HG03097 (cell line): ENCODE data around the gene CEP170.

Source experiments
- ATAC-seq: cut with Tn5 transposase; IDR thresholded peaks from one replicate; pipeline ENCODE4 v1.9.1; 2021; ENCODE audit not compliant: unreplicated experiment, low FRiP score

The CEP170 gene

GRCh38 chr1:243268751-243269460, 13.8 kb upstream of the CEP170 start:
- ATAC-seq: no peak

- no peak for ATAC-seq
Observed at GRCh38 chr1:243267914-243268653, 13.0 kb upstream of the CEP170 start.

GRCh38 chr1:243267471-243267880, 12.4 kb upstream of the CEP170 start:
- ATAC-seq: no peak

GRCh38 chr1:243266231-243266630, 11.2 kb upstream of the CEP170 start:
- ATAC-seq: no peak

GRCh38 chr1:243264717-243265116, 9.6 kb upstream of the CEP170 start:
- ATAC-seq: no peak

GRCh38 chr1:243261390-243261789, 6.3 kb upstream of the CEP170 start:
- ATAC-seq: no peak

GRCh38 chr1:243260221-243260880, 5.3 kb upstream of the CEP170 start:
- no peak for ATAC-seq

- no peak for ATAC-seq
Observed at GRCh38 chr1:243258731-243259130, 3.6 kb upstream of the CEP170 start.

- no peak for ATAC-seq
Observed at GRCh38 chr1:243257189-243257588, 2.1 kb upstream of the CEP170 start.

GRCh38 chr1:243256590-243256989, 1.5 kb upstream of the CEP170 start:
- ATAC-seq: no peak

GRCh38 chr1:243255791-243256512, 871 bp upstream of the CEP170 start, which contains the start of gene SDCCAG8:
SDCCAG8 (plus strand) TSS chr1:243256041; CDS start chr1:243256174, 133 bp downstream.
- peak; percentile 80 for ATAC-seq

- no peak for ATAC-seq
Observed at GRCh38 chr1:243254233-243254926, 701 bp downstream of the CEP170 start.

GRCh38 chr1:243253926-243254232, 1.2 kb downstream of the CEP170 start:
- no peak for ATAC-seq

- ATAC-seq: no peak
Observed at GRCh38 chr1:243253211-243253925, 1.7 kb downstream of the CEP170 start.

- no peak for ATAC-seq
Observed at GRCh38 chr1:243251539-243251938, 3.5 kb downstream of the CEP170 start.

- no peak for ATAC-seq
Observed at GRCh38 chr1:243250102-243250501, 5.0 kb downstream of the CEP170 start.

- ATAC-seq: no peak
Observed at GRCh38 chr1:243249214-243249613, 5.9 kb downstream of the CEP170 start.

- ATAC-seq: no peak
Observed at GRCh38 chr1:243247901-243248300, 7.2 kb downstream of the CEP170 start.

- ATAC-seq: no peak
Observed at GRCh38 chr1:243246916-243247315, 8.2 kb downstream of the CEP170 start.

GRCh38 chr1:243244432-243244841, 10.6 kb downstream of the CEP170 start:
- ATAC-seq: no peak
